GM21723 (cell line): Measurements from ENCODE around the gene TSHZ2.
"Not testable (repeated sequence)": the region's sequence is repeated elsewhere in the genome, so short reads cannot be mapped to it uniquely, and the experiment has no call there.

Experiments
- ATAC-seq: cut with Tn5 transposase; IDR thresholded peaks from one replicate; pipeline ENCODE4 v1.9.1; 2021; ENCODE audit warnings: mild to moderate bottlenecking, moderate library complexity; ENCODE audit not compliant: unreplicated experiment

TSHZ2 gene

GRCh38 chr20:53399592-53400335 lies 427.6 kb downstream of the TSHZ2 start:
- ATAC-seq: no peak

- ATAC-seq: no peak
These were observed 430.3 kb downstream of the TSHZ2 start for GRCh38 chr20:53402233-53403005.

GRCh38 chr20:53403029-53403428 lies 430.9 kb downstream of the TSHZ2 start:
- no peak for ATAC-seq

- ATAC-seq: no peak
These were observed 433.0 kb downstream of the TSHZ2 start for GRCh38 chr20:53405139-53405538.

GRCh38 chr20:53406580-53406979 lies 434.4 kb downstream of the TSHZ2 start:
- ATAC-seq: no peak

- no peak for ATAC-seq
These were observed 436.7 kb downstream of the TSHZ2 start for GRCh38 chr20:53408691-53409446.

- no peak for ATAC-seq
These were observed 437.2 kb downstream of the TSHZ2 start for GRCh38 chr20:53409447-53409717.

- no peak for ATAC-seq
These were observed 439.0 kb downstream of the TSHZ2 start for GRCh38 chr20:53411129-53411528.

GRCh38 chr20:53411891-53412290 lies 439.7 kb downstream of the TSHZ2 start:
- ATAC-seq: no peak

- ATAC-seq: peak; percentile 6
These were observed 440.5 kb downstream of the TSHZ2 start for GRCh38 chr20:53412577-53413185.

GRCh38 chr20:53413186-53413631 lies 441.1 kb downstream of the TSHZ2 start:
- ATAC-seq: peak; percentile 91

- not testable (repeated sequence) for ATAC-seq
These were observed 441.7 kb downstream of the TSHZ2 start for GRCh38 chr20:53413845-53414244.

- ATAC-seq: no peak
These were observed 447.7 kb downstream of the TSHZ2 start for GRCh38 chr20:53419693-53420460.

GRCh38 chr20:53421343-53421742 lies 449.2 kb downstream of the TSHZ2 start:
- no peak for ATAC-seq

GRCh38 chr20:53422039-53422438 lies 449.9 kb downstream of the TSHZ2 start:
- no peak for ATAC-seq

- no peak for ATAC-seq
These were observed 451.5 kb downstream of the TSHZ2 start for GRCh38 chr20:53423587-53424146.

- ATAC-seq: no peak
These were observed 453.3 kb downstream of the TSHZ2 start for GRCh38 chr20:53425481-53425880.

- ATAC-seq: no peak
These were observed 453.8 kb downstream of the TSHZ2 start for GRCh38 chr20:53425941-53426340.

GRCh38 chr20:53426766-53427312 lies 454.7 kb downstream of the TSHZ2 start:
- no peak for ATAC-seq

GRCh38 chr20:53427951-53428350 lies 455.8 kb downstream of the TSHZ2 start:
- ATAC-seq: no peak
